T1000 (cell line): ENCODE results near the gene MIDN.

Experiments
- DNase-seq: peaks from one replicate; lab custom pipeline; 2025; ENCODE audit warnings: mixed read lengths; lab: John Stamatoyannopoulos, UW

MIDN gene

GRCh38 chr19:1220976-1221903 lies 27.1 kb upstream of the MIDN start:
- no peak for DNase-seq

- DNase-seq: no peak
Measured at GRCh38 chr19:1221904-1222255, 26.5 kb upstream of the MIDN start.

GRCh38 chr19:1222394-1222793 lies 26.0 kb upstream of the MIDN start:
- DNase-seq: no peak

GRCh38 chr19:1223018-1223855 lies 25.1 kb upstream of the MIDN start:
- no peak for DNase-seq

GRCh38 chr19:1224047-1224825 lies 24.1 kb upstream of the MIDN start:
- no peak for DNase-seq

GRCh38 chr19:1224847-1225246 lies 23.5 kb upstream of the MIDN start:
- DNase-seq: no peak

GRCh38 chr19:1225440-1226226 lies 22.8 kb upstream of the MIDN start:
- no peak for DNase-seq

GRCh38 chr19:1226227-1226518 lies 22.2 kb upstream of the MIDN start:
- no peak for DNase-seq

- no peak for DNase-seq
Measured at GRCh38 chr19:1226522-1227303, 21.7 kb upstream of the MIDN start.

- DNase-seq: no peak
Measured at GRCh38 chr19:1227304-1228054, 20.9 kb upstream of the MIDN start.

GRCh38 chr19:1228161-1228957 lies 20.0 kb upstream of the MIDN start:
- no peak for DNase-seq

- DNase-seq: no peak
Measured at GRCh38 chr19:1229056-1229923, 19.1 kb upstream of the MIDN start.

- no peak for DNase-seq
Measured at GRCh38 chr19:1229924-1230782, 18.2 kb upstream of the MIDN start.

GRCh38 chr19:1230783-1231489 lies 17.4 kb upstream of the MIDN start:
- no peak for DNase-seq

- no peak for DNase-seq
Measured at GRCh38 chr19:1231729-1232637, 16.4 kb upstream of the MIDN start.

- DNase-seq: peak; percentile 46
Measured at GRCh38 chr19:1232652-1233072, 15.7 kb upstream of the MIDN start.
